Measurements from ENCODE around the gene KBTBD13.

Gene KBTBD13

GRCh38 chr15:65076486-65077290 is at the start of gene KBTBD13:
Gene KBTBD13 (plus strand): TSS chr15:65076746. CDS start chr15:65076816, 70 bp downstream.
- ATAC-seq (replicated peaks), result no peak
- Mint-ChIP-seq H3K27me3 (peaks cover 28 to 35% of the 10 kb centered on the region in 2 donors), H3K4me3 (peak within 1 kb of the TSS in 1 of 2 donors; percentile 30), H3K9me3 (peaks cover 0 to 3% of the 10 kb centered on the region in 2 donors), H3K27ac (no peak within 1 kb of the TSS), H3K36me3 (peaks cover 4 to 5% of the 10 kb centered on the region in 2 donors), H3K4me1 (peaks cover 7 to 15% of the 10 kb centered on the region in 2 donors)
- no peak for DNase-seq

DNA sequence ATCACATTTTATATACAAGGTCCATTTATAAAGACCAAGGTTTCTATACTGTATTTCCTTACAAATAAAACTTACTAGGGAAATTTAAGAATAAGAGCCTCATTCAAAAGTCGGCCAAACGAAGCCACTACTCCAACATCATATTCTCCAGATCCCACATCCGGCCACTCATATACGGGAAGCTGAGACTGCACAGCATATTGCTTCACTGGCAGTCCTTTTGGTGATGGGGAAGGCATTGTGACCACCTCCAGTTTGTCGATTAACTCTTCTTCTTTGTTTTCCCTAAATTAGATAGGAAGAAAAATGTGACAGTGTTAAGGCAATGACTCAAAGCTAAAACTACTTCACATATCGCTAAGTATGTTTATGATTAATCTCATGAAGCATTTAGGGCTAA is 49.8 kb upstream of the KBTBD13 start:
- Mint-ChIP-seq H3K36me3 (peaks cover 9 to 24% of the 10 kb centered on the region in 2 donors), H3K4me1 (peaks cover 7 to 12% of the 10 kb centered on the region in 2 donors), H3K4me3 (no peak overlapping the region), H3K27ac (no peak overlapping the region), H3K9me3 (no peaks in the 10 kb centered on the region), H3K27me3 (peaks cover 0 to 2% of the 10 kb centered on the region in 2 donors)
- DNase-seq, result no peak
- no peak for ATAC-seq (replicated peaks)

DNA sequence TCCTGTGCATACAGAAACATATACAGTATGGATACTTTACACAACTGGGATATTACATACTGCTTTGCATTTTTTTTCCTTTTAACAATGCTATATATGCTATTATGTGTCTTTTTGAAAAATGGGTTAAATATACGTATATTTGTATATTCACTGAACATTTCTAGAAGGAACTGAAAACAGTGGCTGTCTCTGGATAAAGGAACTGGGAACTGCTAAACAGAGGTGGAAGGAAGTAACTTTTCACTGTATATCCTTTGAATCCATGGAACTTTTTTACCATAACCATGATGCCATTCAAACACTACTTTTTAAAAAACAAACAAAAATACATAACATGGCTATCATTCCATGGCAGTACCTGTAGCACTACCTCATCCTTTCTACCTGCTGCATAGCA is 49.0 kb upstream of the KBTBD13 start:
- ATAC-seq (replicated peaks) (no peak), DNase-seq (no peak)
- Mint-ChIP-seq H3K36me3 (peaks cover 9 to 24% of the 10 kb centered on the region in 2 donors), H3K9me3 (no peaks in the 10 kb centered on the region), H3K27me3 (peaks cover 0 to 9% of the 10 kb centered on the region in 2 donors), H3K4me1 (peaks cover 7 to 15% of the 10 kb centered on the region in 2 donors), H3K27ac (no peak overlapping the region), H3K4me3 (peak overlapping the region; percentile 85 to 89)

DNA sequence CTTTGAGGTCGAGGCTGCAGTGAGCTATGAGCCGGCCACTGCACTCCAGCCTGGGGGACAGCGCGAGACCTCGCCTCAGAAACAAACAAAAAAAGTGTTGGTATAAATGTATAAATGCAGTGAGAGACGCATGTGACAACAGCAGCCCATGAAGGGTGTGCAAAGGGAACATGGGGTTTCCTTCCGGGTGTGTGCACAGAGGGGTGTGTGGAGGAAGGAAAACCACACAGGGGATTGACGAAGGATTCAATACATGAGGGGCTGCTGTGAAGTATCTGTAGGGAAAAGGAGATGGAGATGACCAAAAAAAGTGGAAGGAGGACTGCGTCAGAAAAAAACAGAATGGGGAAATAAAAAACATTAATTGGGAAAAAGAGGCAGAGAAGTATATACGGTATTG is 48.2 kb upstream of the KBTBD13 start:
- peak overlapping the region; percentile 45 for H3K27ac Mint-ChIP-seq
- peaks cover 12 to 23% of the 10 kb centered on the region in 2 donors for H3K4me1 Mint-ChIP-seq
- peaks cover 0 to 9% of the 10 kb centered on the region in 2 donors for H3K27me3 Mint-ChIP-seq
- DNase-seq (no peak), ATAC-seq (replicated peaks) (no peak)
- H3K4me3 Mint-ChIP-seq, result peak overlapping the region; percentile 85 to 89
- H3K36me3 Mint-ChIP-seq, result peaks cover 9 to 23% of the 10 kb centered on the region in 2 donors
- no peaks in the 10 kb centered on the region for H3K9me3 Mint-ChIP-seq

DNA sequence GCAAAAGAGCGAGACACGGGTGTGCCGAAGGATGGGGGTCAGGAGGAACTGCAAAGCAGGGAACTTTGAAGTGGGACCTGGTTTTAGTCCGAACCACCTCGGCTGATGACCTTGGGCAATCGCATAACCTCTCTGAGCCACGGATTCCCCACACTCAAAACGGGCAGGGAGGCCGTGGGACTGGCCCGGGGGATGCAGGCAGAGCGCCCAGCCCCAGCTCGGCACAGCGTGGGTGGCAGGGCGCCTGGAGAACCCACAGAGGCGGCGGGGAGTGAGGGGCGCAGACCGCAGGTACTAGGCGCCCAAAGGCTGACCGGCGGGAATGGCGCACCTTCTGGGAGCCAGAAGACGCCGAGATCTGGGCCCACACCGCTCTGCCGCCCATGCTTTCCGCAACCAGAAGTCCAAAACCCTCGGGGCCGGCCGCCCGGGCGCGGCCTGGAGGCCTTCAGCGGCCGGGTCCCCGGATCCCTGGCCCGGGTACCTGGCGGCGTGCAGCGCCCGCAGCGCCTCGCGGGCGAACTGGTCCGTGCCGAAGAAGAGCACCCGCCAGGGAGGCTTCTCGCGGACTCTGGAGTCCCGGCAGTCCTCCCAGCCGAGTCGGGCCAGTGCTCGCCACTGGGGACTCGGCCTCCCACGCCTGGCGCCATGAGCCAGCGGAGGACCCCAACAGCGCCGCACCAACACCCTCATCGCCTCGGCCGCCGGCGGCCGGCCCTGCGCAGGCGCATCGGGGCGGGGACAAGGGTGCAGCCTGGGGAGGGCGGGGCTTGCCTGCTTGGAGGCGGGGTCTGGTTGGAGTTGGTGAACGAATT is 47.4 kb upstream of the KBTBD13 start, which contains the start of gene MTFMT:
Gene MTFMT (minus strand): TSS at position 719 of the 815 bp plus-strand sequence. CDS start 26 bp downstream, at position 693.
- Mint-ChIP-seq H3K36me3 (peaks cover 9 to 16% of the 10 kb centered on the region in 2 donors), H3K4me1 (peaks cover 13 to 29% of the 10 kb centered on the region in 2 donors), H3K27ac (peak within 1 kb of the TSS; percentile 65), H3K9me3 (no peaks in the 10 kb centered on the region), H3K4me3 (peak within 1 kb of the TSS; percentile 85 to 89), H3K27me3 (peaks cover 0 to 9% of the 10 kb centered on the region in 2 donors)
- ATAC-seq (replicated peaks) (peak; percentile 91 to 92), DNase-seq (peak; percentile 80)

GRCh38 chr15:65029736-65030208 is 46.8 kb upstream of the KBTBD13 start:
- Mint-ChIP-seq H3K36me3 (peaks cover 5 to 12% of the 10 kb centered on the region in 2 donors), H3K9me3 (no peaks in the 10 kb centered on the region), H3K27me3 (peaks cover 0 to 9% of the 10 kb centered on the region in 2 donors), H3K4me1 (peaks cover 13 to 29% of the 10 kb centered on the region in 2 donors), H3K27ac (no peak overlapping the region), H3K4me3 (peak overlapping the region; percentile 39 to 85)
- no peak for DNase-seq
- ATAC-seq (replicated peaks), result no peak

DNA sequence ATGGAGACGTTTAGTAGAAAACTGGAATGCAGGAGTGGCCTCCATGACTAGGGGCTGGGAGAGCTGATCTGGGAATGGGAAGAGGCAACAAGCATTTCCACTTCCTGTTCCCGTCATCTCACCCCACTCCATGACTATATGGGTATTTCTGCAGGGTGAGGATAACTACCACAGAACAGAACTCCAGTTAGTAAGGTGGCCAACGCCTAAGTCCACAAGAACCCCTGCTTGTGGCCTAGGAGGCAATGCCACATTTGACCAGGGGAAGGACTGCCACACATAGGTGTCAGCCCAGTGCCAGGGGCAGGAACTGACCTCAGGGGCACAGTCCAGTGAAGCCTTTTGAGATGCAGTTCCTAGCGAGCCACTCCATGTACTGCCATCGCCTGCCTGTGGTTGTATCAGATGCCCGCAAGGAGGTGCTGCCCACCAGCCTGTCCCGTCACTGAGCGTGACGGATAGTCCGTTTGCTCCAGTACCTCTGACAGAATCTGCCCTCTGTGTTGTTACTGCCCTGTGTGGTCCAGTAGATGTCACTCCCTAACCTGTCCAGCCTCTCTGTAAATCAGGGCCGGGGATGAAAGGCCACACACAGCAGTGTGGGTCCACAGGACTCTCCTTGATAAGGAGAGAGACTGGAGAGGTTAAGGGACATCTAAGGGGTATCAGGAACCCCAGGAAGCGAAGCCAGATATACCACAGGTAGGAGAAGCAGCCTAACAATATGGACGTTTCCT is 43.6 kb upstream of the KBTBD13 start:
- H3K9me3 Mint-ChIP-seq, result no peaks in the 10 kb centered on the region
- H3K27ac Mint-ChIP-seq, result no peak overlapping the region
- H3K4me3 Mint-ChIP-seq, result peak overlapping the region in 1 of 2 donors; percentile 46
- DNase-seq, result peak; percentile 38
- peaks cover 13 to 25% of the 10 kb centered on the region in 2 donors for H3K4me1 Mint-ChIP-seq
- no peaks in the 10 kb centered on the region for H3K36me3 Mint-ChIP-seq
- ATAC-seq (replicated peaks), result peak; percentile 68 to 69
- H3K27me3 Mint-ChIP-seq, result peaks cover 0 to 9% of the 10 kb centered on the region in 2 donors

- Mint-ChIP-seq H3K4me1 (peaks cover 9 to 17% of the 10 kb centered on the region in 2 donors), H3K27ac (no peak overlapping the region), H3K27me3 (peaks cover 0 to 9% of the 10 kb centered on the region in 2 donors), H3K9me3 (no peaks in the 10 kb centered on the region), H3K4me3 (no peak overlapping the region), H3K36me3 (no peaks in the 10 kb centered on the region)
- DNase-seq (no peak), ATAC-seq (replicated peaks) (peak; percentile 51 to 54)
Observed at GRCh38 chr15:65033659-65034269, 42.8 kb upstream of the KBTBD13 start.

GRCh38 chr15:65034719-65035118 is 41.8 kb upstream of the KBTBD13 start:
- Mint-ChIP-seq H3K4me3 (no peak overlapping the region), H3K9me3 (no peaks in the 10 kb centered on the region)
- ATAC-seq (replicated peaks), result peak in 1 of 2 donors; percentile 26

GRCh38 chr15:65037309-65037708 is 39.2 kb upstream of the KBTBD13 start:
- no peak for DNase-seq
- peaks cover 6 to 17% of the 10 kb centered on the region in 2 donors for H3K4me1 Mint-ChIP-seq
- H3K27me3 Mint-ChIP-seq, result peaks cover 0 to 2% of the 10 kb centered on the region in 2 donors
- no peak overlapping the region for H3K27ac Mint-ChIP-seq
- H3K9me3 Mint-ChIP-seq, result no peaks in the 10 kb centered on the region
- no peaks in the 10 kb centered on the region for H3K36me3 Mint-ChIP-seq
- H3K4me3 Mint-ChIP-seq, result no peak overlapping the region
- no peak for ATAC-seq (replicated peaks)

More at GRCh38 chr15:65034719-65035118, 41.8 kb upstream of the KBTBD13 start:
- no peak overlapping the region for H3K27ac Mint-ChIP-seq
- peaks cover 0 to 9% of the 10 kb centered on the region in 2 donors for H3K27me3 Mint-ChIP-seq
- no peak for DNase-seq
- H3K4me1 Mint-ChIP-seq, result peaks cover 9 to 17% of the 10 kb centered on the region in 2 donors
- H3K36me3 Mint-ChIP-seq, result no peaks in the 10 kb centered on the region

GRCh38 chr15:65038428-65038827 is 38.1 kb upstream of the KBTBD13 start:
- DNase-seq (no peak), ATAC-seq (replicated peaks) (no peak)
- Mint-ChIP-seq H3K9me3 (no peaks in the 10 kb centered on the region), H3K4me3 (no peak overlapping the region), H3K36me3 (no peaks in the 10 kb centered on the region), H3K27ac (no peak overlapping the region), H3K27me3 (no peaks in the 10 kb centered on the region), H3K4me1 (peaks cover 0 to 5% of the 10 kb centered on the region in 2 donors)

DNA sequence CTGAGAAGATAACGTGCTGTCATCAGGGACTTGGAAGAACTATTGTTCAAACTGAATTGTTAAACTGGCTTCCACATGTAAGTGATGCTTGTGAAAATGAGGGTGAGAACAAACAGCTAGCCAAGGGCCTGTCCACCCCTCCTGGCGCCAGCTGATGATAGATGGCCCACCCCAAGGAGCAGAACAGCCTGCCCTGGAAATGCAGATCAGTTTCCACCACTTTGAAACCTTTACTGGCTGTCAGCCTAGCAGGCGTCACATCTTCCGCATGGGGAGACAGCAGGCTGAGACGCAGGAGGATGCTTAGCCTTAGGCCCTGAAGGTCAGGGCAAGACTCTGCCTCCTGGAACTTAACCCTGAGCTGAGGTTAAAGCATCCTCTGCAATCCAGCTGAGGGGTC is 37.7 kb upstream of the KBTBD13 start:
- Mint-ChIP-seq H3K4me3 (no peak overlapping the region), H3K4me1 (peaks cover 0 to 1% of the 10 kb centered on the region in 2 donors), H3K27me3 (no peaks in the 10 kb centered on the region), H3K9me3 (no peaks in the 10 kb centered on the region), H3K36me3 (no peaks in the 10 kb centered on the region), H3K27ac (no peak overlapping the region)
- ATAC-seq (replicated peaks), result no peak
- DNase-seq, result no peak

DNA sequence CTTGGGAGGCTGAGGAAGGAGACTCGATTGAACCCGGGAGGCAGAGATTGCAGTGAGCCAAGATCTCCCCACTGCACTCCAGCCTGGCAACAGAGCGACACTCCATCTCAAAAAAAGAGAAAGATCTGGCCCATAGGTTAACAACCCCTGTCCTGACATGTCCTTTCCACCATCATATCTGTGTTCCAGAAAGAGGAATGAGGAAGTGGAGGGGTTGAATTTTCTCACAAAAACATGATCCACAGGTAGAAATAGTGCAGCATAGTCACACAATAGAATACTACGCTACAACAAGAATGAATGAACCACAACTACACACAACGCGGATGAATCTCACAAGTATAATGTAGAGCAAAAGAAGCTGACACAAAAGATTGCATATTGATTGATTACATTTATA is 36.1 kb upstream of the KBTBD13 start:
- Mint-ChIP-seq H3K36me3 (no peaks in the 10 kb centered on the region), H3K9me3 (no peaks in the 10 kb centered on the region), H3K4me1 (no peaks in the 10 kb centered on the region), H3K27me3 (peaks cover 0 to 2% of the 10 kb centered on the region in 2 donors), H3K27ac (no peak overlapping the region), H3K4me3 (no peak overlapping the region)
- no peak for DNase-seq
- ATAC-seq (replicated peaks), result no peak
